Mucosa of gallbladder (tissue), 1 donor: ENCODE results near the gene CCDC73. TPM values are rescaled to one million over a fixed set of nuclear protein-coding genes. Genes with fewer than 3 reads are reported as not detected.
"Not testable (repeated sequence)": the region's sequence is repeated elsewhere in the genome, so short reads cannot be mapped to it uniquely, and the experiment has no call there.

ENCODE experiments used
- DNase-seq: peaks from one replicate; pipeline ENCODE4 v3.0.0-alpha.2; 2020; ENCODE audit warnings: low spot score
- total RNA-seq: library from RNA; stranded (reverse); gene quantifications from one replicate; pipeline ENCODE4 v1.2.1, GENCODE V29; 2021
- donor health status: DM: no; HTN: no; CAD: no.

The CCDC73 gene
- total RNA-seq, 1 donor from 2014 or later: not detected

DNA sequence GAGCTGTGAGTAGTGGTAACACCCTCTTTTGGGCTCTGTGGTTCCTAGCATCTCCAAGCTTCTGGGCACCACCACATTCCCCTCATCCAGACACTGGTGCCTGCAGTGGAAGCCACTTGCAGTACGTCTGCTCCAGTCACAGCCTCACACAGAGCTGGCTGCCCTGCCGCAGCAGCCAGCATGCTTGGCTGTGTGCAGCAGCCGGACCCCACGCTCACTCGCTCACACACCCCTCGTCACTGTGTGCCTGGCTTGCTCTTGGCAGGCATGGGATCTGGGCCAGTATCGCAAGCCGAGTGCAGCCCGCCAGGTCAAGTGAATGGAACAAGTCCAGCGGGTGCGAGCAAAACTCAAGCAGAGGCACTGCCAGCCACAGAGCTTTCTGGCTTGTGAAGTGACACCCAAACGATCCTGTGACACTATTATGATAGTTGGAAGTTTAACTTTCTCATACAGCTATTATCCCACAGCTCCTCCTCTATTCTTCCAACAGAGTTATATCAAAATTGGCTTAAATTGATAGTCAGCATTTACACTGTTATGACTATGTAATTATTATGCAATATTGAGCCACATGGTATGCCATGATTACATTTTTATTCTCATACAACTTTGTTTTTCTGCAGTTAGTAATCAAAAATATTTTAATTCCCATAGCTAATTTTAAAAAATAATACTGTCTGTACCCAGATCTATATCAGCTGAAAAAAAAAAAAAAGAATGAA is 89.0 kb downstream of the CCDC73 start:
- DNase-seq: no peak

DNA sequence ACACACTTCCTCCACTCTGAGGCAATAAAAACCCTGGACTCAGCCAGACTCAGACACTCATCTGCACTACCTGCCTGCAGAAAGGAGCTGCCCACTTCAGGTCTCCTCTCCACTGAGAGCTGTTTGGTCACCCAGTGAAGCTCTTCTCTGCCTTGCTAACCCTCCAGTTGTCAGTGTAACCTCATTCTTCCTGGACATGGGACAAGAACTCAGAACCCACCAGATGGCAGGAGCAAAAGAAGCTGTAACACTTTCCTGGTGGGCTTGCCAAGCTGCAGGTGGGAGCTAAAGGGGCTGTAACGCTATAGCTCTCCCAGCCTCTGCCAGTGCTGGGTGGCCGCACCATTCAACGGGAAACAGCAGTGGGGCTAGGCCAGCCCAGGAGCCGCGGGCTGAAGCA is 89.7 kb downstream of the CCDC73 start:
- no peak for DNase-seq

DNA sequence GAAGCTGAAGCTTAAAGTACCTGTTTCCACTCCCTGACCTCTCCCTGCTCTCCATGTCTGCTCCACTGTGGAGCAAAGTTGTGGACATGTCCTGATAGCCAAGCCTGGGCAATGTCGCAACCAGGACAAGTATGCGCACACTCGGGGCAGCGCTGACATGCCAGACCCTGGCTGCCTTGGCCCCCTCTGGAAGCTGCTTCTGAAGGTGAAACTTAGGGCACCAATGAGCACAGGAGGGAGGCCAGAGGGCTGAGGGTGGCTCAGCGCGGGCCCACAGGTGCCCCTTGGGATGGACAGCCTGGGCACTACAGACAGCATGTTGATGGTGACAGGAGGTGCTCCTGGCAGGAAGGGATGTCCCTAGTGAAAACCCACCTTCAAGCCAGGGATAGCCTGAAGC is 90.2 kb downstream of the CCDC73 start:
- no peak for DNase-seq

DNA sequence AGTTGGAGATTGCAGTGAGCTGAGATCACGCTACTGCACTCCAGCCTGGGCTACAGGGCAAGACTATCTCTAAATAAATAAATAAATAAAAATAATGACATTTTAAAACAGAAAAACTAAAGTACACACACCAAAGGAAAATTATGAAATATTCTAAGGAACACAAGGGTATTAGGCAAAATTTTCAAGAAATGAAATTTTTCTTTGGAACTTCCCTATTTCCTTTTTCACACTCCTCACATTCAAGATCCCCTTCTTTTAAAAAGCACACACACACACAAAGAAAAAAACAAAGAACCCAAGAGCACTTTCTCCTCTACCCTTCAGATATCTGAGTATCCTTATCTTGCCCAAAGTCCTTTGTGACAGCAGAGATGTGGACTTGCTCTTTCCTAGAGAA is 92.8 kb downstream of the CCDC73 start:
- no peak for DNase-seq

DNA sequence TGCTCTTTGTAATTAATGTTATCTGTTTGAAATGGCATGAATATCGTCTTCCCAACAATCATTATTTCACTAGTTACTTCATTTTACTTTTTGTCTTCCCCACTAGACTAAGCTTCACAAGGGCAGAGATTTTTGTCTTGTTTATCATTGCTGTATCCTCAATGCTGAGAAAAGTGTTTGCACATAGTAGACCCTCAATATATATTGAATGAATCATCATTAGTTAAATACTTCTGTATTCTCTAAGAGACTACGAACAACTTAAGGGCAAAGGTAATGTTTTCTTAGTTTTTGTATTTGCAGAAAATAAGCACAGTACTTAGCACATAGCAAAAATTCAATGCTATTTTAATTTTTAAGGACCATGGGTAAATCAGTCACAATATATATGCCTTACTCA is 95.9 kb downstream of the CCDC73 start:
- DNase-seq: no peak

DNA sequence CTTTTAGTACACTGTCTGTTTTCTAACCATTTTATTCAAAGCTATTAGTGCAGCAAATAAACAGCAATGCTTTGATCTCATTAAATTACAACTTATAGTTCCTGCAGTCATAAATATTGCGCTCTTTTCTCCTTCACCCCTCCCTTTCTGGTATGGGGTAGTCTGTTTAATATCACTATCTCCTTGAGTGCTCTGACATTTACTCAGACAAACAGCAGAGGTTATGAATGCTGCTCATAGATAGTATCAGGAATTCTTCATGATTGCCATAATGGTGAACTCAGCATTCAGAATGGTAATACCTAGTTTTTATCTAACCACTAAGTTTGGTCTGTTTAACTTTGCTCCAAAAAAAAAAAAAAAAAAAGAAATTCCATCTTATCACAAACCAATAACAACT is 123.4 kb downstream of the CCDC73 start:
- no peak for DNase-seq

DNA sequence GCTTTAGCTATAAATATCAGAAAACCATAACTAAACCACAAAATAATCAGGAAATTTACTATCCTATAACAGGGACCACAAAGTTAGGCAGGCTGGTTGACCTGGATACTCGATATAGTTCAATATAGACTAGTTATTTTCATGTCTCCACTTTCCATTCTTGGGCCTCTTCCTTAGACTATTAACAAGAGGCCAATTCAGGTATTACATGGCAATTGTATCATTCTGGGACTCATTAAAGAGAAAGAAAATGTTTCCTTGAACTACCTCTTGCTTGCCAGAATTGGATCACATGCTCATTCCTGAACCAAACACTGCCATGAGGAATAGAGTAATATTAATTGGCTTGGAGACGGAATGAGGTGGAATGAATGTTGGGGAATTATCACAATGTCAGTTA is 134.8 kb downstream of the CCDC73 start:
- DNase-seq: no peak

DNA sequence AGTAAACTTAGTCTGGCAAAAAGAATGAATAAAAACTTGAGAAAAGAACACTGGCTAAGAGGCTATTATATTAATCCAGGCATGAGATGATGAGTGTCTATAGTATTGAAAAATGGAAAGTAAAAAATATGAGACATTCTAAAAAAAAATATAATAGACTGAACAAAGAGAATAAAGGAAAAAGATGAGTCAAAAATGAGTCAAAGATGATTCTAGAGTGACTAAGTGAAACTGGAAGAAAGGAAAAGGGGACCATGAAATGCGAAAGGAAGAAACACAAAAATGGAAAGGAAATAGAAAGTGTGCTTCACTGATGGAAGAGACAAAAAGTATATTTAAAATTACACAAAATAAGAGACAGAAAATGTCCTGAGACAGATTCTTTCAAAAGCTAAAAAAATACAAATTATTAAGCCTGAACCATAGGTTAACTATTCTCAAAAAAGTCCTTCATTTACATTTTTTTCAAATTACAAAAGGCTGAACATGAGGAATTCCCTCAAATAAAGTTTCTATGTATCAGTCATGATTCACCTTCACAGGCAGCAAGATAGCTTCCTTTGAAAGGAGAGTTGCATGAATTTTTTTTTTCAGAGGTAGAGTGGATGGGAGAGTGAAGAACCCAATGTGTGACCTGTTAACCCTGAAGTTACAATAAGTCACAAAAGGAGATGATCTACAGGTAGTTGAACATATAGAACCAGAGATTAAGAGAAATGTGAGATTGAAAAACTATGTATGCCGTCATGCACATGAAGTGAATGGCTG is 135.6 kb downstream of the CCDC73 start:
- no peak for DNase-seq

DNA sequence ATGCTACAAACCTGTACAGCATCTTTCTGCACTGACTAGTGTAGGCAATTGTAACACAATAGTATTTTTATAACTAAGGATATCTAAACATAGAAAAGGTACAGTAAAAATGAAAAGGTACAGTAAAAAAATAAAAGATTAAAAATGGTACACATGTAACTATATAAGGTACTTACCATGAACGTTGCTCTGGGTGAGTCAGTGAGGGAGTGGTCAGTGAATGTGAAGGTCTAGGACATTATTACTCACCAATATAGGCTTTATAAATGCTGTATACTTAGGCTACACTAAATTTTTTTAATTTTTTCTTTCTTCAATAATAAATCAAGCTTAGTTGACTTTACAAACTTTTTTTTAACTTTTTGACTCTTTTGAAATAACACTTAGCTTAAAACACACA is 150.9 kb downstream of the CCDC73 start:
- no peak for DNase-seq

DNA sequence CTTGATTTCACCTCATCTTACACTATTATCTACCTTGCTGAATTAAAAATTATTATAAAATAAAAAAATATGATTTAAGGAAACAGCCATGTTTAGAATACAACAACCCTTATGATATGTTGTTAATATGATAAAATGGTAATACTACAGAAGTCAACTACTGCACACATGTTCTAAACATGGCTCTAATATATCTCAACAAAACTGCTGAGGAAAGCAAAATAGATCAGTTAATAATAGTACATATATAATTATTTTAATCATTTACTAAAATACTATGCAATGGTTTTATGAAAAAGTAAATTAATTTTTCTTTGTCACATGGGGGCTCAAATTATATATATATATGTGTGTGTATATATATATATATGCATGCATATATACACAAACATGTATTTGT is 153.1 kb downstream of the CCDC73 start:
- DNase-seq: no peak

DNA sequence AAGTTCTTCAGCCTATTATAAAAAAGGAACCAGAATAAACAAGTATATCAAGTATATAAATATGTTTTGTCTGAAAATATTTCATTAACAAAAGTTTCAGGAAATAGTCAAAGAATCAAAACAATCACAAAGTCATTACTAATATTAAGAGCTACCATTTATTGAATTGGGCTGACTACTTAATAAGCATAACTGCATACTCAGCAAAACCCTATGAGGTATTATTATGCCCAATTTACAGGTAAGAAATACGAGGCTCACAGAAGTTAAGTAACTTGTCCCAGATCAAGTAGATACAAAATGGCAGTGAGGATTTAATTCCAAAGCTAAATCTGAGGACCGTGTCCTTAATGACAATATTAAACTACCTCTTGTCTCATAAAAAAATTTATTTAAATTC is 158.6 kb downstream of the CCDC73 start:
- DNase-seq: no peak

DNA sequence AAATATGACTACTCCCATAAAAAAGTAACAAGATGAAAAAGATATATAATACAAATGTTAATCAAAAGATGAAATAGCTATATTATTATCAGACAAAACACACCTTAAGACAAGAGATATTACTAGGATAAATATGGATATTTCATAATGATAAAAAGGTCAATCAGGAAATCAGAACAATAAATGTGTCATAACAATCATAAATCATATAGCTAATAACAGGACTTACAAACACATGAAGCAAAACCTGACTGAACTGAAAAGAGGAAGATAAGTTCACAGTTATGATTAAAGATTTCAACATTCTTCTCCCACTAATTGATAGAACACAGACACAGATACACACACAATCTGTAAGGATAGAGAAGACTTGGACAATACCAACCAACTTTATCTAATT is 163.6 kb downstream of the CCDC73 start:
- no peak for DNase-seq

DNA sequence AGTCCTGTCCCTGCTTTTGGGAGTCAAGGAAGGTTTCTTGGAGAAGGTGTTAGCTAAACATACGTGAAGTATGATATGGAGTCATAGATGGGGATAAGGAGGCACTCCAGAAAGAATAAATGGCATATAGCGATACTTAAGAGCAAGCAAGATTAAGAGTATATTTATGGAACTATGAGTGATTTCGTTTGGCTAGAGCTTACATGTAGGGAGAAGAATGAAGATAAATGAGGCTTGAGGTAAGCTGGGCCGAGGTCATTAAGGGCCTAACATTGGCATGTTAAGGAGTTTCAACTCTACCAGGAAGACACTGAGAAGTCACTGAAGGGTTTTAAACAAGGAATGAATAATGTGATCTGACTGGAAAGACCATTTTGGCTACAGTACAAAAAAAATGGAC is 177.6 kb downstream of the CCDC73 start:
- DNase-seq: no peak

DNA sequence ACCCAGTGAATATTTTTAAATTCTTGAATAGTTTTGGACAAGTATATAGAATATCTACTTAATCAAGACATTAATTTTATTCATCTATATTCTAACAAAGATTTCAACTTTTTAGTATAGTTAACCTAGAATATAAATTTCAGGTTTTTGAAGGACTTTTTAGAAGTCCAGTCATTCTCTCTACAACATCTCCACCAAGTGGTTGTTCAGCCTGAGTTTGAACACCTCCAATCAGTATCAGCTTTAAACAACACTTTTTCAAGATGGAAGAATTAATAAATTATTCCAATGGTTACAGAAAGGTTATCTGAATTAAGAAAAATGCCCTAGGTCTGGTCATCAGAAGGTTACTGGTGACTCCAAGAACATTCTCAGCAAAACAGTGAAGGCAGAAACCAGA is 179.0 kb downstream of the CCDC73 start:
- DNase-seq: no peak

DNA sequence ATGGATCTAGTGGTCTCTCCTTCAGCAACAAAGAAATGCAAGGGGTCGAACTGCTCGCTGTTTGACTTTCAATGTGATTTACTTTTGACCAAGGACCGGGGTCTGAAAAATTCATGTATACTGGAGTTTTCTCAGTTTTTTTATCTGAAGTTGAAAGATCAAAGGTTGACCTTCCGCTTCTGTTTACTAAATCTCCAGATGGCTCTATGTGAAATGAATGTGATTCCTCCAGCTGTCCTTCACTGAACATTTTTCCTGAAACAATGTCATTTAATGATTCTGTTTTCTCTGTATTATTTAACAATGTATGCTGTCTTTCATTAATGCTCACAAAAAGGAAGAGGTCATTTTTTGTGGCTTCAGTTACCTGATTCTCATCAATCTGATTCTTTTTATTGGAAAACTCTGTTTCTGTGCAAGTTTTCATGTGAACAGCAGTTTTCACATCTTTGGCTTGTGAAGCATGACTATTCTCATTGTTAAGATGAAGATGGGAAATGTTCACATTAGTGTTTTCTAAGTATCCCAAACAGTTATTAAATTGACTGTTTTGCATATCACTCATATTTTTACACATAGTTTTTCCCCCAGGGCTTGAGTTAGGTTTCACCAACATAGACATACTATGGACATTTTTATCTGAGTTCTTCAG is 180.8 kb downstream of the CCDC73 start:
- DNase-seq: no peak

DNA sequence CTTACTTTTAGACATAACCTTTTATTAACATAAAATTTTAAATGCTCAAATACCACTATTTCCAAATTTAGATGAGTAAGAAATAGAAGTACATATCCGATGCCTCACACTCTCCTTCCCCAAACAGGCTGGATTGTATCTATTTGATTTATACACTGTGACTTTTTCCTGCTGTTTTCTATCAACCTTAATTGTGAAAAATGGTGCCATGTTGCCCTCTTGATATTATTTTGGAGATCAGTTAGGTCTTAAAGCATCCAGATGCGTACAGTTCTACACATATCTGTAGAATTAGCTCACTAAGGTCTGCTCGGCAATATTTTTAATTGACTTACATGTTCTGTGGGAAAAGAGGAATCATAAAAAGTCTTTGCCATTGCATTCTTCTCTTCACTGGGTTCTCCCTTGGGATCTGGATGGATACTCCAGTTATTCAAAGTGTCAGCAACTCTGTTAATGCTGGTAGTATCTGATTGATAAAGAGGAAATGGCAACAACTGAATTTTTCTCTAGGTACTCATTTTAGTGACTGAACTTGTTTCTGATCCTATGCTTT is 183.6 kb downstream of the CCDC73 start:
- no peak for DNase-seq

DNA sequence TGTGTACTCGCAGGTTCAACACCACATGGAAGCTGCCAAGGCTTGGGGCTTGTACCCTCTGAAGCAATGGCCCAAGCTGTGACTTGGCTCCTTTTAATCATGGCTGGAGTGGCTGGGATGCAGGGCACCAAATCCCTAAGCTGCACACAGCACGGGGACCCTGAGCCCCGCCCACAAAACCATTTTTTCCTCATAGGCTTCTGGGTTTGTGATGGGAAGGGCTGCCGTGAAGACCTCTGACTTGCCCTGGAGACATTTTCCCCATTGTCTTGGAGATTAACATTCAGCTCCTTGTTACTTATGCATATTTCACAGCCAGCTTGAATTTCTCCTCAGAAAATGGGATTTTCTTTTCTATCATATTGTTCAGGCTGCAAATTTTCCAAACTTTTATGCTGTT is 185.6 kb downstream of the CCDC73 start:
- DNase-seq: not testable (repeated sequence)

DNA sequence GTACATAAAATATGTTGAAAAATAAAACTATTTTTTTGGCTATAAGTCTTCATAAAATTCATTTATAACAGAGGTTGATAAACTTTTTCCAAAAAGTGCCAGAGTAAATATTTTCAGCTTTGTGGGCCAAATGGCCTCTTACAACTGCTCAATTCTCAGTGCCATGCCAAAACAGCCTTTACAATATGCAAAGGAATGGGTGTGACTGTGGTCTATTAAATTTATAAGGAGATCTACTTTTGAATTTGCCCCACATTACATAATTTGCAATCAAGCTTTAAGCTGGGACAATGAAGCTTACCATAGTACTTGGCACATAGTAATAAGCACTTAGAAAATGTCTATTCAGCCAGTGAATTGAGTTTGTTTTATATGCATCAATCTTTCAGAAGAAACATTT is 188.2 kb downstream of the CCDC73 start:
- no peak for DNase-seq

DNA sequence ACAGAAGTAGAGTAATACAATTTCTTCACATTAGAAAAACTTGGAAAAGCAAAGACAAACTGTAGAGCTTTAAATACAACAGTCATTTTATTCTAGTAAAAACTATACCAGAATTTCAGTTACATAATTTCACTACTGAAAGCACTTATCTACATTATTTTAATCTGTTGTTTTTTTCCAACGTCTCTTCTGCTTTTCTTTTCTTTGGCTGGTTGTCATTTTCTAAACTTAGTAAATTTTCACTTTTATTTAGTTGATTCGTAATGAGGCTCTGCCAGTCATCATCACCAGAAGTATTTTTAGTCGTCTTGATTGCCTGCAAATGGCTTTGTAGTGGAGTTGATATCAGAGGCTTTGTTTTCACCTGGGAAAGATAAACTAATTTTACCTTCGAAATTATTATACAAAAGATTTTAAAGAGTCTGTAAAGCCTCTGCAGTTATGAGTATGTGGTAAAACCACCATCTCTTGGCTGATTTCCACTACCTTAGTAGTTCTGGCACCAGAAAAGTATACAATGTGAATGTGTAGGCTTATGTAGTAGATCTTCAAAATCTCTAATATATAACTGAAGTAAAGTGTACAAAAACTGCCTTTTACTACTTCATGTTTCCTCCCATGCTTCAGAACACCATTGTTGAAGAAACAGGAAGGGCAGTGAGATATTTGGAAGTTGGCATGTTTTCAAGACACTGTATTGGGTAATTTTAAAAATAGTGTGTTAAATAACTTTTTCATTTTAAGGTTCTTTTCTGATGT is 191.6 kb downstream of the CCDC73 start:
- DNase-seq: no peak

DNA sequence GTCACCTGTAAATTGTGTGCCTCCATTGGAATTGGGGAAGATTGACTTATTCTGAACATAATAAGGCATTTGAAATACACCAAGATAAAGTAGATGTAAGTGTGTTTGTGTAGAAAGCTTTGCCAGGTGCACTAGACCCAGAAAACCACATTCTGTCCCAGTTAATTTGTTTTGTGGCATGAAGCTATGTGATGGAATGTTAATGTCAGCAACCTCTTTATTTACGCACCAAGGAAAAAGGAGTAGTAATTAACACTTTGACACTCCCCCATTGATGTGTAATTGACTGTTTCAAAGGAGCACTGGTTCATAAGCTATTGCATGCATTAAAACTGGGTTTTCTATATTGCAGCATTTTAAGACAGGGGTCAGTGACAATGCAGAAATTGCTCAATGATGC is 196.5 kb downstream of the CCDC73 start:
- DNase-seq: no peak

DNA sequence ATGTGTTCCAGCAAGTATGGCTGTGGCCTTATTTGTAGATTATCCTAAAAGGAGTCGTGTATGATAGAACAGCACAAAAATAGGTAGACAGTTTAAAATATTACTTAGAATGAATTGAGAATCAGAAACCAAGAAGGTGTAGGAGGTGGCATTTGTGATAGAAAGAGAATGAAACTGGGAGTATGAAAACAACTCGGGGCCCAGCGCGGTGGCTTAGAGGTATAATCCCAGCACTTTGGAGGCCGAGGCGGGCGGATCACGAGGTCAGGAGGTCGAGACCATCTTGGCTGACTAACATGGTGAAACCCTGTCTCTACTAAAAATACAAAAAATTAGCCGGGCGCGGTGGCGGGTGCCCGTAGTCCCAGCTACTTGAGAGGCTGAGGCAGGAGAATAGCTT is 198.3 kb downstream of the CCDC73 start:
- DNase-seq: not testable (repeated sequence)

DNA sequence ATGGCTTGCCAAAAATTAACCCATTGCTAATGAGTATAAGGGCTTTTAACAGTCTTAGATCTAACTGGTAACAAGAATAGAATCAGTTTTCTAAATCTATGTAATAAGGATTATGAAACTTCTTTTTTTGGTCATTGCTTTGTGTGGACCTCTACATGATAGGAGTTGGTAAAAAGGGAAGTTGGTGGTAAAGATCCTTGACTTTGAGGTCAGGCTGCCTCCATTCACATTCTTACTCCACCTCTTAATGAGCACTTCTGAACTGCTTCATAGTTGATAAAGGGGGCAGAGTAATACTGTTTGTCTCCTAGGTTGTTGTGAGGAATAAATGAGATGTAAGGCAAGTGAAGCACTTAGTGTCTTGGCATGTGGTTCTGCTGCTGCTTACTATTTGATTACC is 200.2 kb downstream of the CCDC73 start:
- DNase-seq: no peak
